GM19468 (cell line): ENCODE data around the gene ACTN1.
"Not testable (repeated sequence)": the region's sequence is repeated elsewhere in the genome, so short reads cannot be mapped to it uniquely, and the experiment has no call there.

ENCODE experiments used
- ATAC-seq: cut with Tn5 transposase; IDR thresholded peaks from one replicate; pipeline ENCODE4 v1.9.1; 2021; ENCODE audit warnings: mild to moderate bottlenecking, moderate library complexity, moderate number of reproducible peaks; ENCODE audit not compliant: unreplicated experiment; ENCODE audit errors: extremely low read depth

The ACTN1 gene

GRCh38 chr14:68987653-68988036, 8.5 kb upstream of the ACTN1 start:
- no peak for ATAC-seq

GRCh38 chr14:68986926-68987652, 8.0 kb upstream of the ACTN1 start:
- ATAC-seq, result no peak

- no peak for ATAC-seq
Observed at GRCh38 chr14:68986225-68986624, 7.1 kb upstream of the ACTN1 start.

- ATAC-seq, result no peak
Observed at GRCh38 chr14:68984686-68985085, 5.6 kb upstream of the ACTN1 start.

- no peak for ATAC-seq
Observed at GRCh38 chr14:68983191-68983590, 4.1 kb upstream of the ACTN1 start.

GRCh38 chr14:68982581-68982980, 3.5 kb upstream of the ACTN1 start:
- ATAC-seq, result no peak

- ATAC-seq, result no peak
Observed at GRCh38 chr14:68981539-68981976, 2.5 kb upstream of the ACTN1 start.

GRCh38 chr14:68981139-68981538, 2.0 kb upstream of the ACTN1 start:
- ATAC-seq, result no peak

GRCh38 chr14:68979722-68980451, 785 bp upstream of the ACTN1 start:
- ATAC-seq, result no peak

- no peak for ATAC-seq
Observed at GRCh38 chr14:68978172-68978911, 760 bp downstream of the ACTN1 start.

GRCh38 chr14:68977718-68978171, 1.4 kb downstream of the ACTN1 start:
- no peak for ATAC-seq

GRCh38 chr14:68977180-68977717, 1.9 kb downstream of the ACTN1 start:
- no peak for ATAC-seq

- no peak for ATAC-seq
Observed at GRCh38 chr14:68976160-68977067, 2.7 kb downstream of the ACTN1 start.

GRCh38 chr14:68975667-68976066, 3.4 kb downstream of the ACTN1 start:
- ATAC-seq, result no peak

GRCh38 chr14:68974759-68975347, 4.2 kb downstream of the ACTN1 start:
- ATAC-seq, result no peak

- no peak for ATAC-seq
Observed at GRCh38 chr14:68973639-68974038, 5.5 kb downstream of the ACTN1 start.

GRCh38 chr14:68973219-68973565, 5.9 kb downstream of the ACTN1 start:
- ATAC-seq, result not testable (repeated sequence)

- no peak for ATAC-seq
Observed at GRCh38 chr14:68972507-68973218, 6.4 kb downstream of the ACTN1 start.
